A673 (cell line): Measurements from ENCODE around the gene GPS1.

ENCODE experiments used
- CTCF ChIP-seq: fragments of 300-800, 200-600 bp; sonication (generic); conservative IDR thresholded peaks from 2 replicates; pipeline ENCODE4 v1.5.1; 2017; ENCODE audit warnings: low read depth, mild to moderate bottlenecking, antibody characterized with exemption, low read length, moderate library complexity, mixed read lengths
- EZH2 ChIP-seq: fragments of 200-600 bp; sonication (generic); IDR thresholded peaks from 2 replicates; pipeline ENCODE4 v1.6.1; 2017; ENCODE audit warnings: borderline replicate concordance, low read depth, mild to moderate bottlenecking, mixed read lengths, antibody characterized with exemption, low read length; ENCODE audit not compliant: poor library complexity, severe bottlenecking

DNA sequence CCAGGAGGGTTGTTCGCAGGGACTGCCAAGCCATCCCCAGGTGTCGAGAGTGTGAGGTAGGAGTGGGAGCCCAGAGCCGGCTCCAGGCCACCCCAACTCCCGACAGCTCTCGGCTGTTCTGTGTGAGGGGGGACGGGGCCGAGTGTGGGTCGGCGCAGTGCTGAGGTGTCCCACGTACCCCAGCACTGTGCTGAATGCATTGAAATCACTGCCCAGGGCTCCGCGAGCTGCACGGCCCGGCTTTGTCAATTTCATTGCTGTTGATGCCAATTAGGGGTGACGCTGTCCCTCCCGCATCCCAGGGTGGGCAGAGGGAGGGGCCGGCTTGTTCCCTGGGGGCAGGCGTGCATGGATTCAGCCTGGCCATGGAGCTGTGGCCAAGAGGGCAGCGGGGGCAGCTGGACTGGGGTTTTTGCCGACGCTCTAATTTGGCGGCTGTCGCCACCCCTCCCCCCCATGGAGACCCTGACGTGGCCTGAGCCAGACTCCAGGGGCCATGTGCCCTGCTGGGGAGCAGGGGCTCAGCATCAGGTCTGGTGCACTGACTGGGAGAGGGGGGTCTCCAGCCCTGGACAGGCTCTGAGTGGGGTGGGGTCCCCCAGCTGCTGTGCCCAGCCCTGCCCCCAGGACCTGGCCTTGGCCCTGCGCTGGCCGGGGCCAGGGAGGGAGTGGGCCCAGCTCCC is 43.3 kb upstream of the GPS1 start:
- TF ChIP-seq CTCF (no peak), EZH2 (no peak)
